HG03108 (cell line): ENCODE results near the gene TMEM131.
A peak's percentile ranks its signal among the peaks of the same experiment; 100 is the strongest.

ENCODE experiments used
- ATAC-seq: cut with Tn5 transposase; IDR thresholded peaks from one replicate; pipeline ENCODE4 v1.9.1; 2021; ENCODE audit warnings: moderate library complexity; ENCODE audit not compliant: unreplicated experiment

TMEM131 gene

DNA sequence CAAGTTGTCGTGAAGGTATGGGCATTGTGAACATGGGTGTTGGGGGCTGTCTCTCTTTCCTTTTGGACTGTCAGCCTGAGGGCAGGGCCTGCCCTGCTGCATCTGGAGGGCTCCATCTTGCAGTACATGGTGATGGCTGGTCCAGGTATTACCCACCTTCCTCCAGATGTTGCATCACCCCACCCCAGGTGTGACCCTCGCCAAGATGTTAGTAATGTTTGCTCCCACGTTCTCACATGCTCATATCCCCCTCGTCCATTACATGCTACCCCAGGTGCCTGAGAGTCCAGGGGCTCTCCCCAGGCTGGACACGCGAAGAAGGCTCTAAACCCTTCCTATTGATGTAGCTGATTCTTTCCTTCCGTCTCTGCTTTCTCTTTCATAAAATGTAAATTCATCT lies 268.5 kb downstream of the TMEM131 start:
- ATAC-seq: no peak

DNA sequence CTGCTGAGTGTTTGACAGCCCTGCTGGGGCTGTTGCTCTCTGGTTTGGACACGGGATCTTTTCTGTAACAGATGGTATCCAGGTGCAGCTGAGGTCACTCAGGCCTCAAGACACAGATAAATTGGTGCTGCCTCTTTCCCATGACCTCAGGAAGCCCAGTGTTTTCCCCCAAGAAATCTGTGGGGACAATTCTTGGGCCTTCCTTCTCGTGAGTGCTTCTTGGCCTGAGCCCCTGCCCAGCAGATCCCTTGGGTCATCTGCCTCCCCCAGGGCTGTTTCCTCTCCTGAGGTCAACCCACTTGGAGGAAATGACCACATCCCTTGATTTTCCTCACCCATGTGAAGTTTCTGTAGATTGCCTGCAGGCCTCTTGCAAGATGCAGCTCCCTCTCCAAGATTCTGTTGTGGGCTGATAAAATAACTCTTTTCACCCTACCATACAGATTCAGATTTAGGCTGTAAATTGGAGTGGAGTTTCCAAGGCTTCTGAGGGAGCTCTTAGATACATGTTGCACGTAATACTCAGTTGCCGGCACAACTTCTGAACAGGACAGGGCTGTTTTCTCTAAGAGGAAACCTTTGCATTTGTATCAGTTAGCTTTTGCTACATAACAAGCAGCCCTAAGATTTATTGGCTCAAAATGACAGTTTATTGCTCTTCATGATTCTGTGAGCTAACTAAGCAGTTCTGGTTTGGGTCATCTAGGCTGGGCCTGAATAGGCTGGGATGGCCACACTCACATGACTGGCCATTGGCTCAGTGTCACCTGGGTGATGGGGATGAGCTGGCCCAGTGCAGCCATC lies 269.3 kb downstream of the TMEM131 start:
- no peak for ATAC-seq

DNA sequence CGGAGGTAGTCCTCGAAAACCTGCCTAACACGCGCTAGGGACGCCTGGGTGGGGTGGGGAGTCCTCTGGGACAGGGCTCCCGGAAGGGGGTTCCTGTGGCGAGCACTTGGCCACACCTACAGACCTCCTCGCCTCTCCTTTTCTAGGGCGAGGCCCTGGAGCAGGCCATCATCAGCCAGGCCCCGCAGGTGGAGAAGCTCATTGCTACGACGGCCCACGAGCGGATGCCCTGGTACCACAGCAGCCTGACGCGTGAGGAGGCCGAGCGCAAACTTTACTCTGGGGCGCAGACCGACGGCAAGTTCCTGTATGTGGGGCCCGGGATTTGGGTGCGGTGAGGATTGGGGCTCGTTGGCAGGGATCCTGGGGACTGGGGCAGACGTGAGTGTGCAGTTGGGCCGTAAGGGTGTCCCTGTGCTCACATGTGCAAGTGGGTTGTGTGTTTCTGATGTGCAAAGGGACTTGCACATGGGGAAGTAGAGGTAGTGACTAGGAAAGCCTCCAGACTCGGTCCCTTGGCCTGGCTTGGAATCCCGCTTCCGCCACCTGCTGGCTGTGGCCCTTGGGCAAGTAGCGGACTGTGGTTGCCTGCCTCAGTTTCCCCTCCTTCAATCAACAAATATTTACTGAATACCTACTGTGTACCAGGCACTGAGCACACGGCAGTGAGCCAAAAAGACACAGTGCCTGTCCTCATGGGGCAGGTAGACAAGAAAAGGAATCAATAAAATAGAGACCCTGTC lies 270.6 kb downstream of the TMEM131 start:
- no peak for ATAC-seq

- ATAC-seq: no peak
These were observed 271.2 kb downstream of the TMEM131 start for GRCh38 chr2:97724501-97724900.

GRCh38 chr2:97724073-97724410 lies 271.7 kb downstream of the TMEM131 start:
- no peak for ATAC-seq

- ATAC-seq: no peak
These were observed 272.3 kb downstream of the TMEM131 start for GRCh38 chr2:97723156-97724072.

DNA sequence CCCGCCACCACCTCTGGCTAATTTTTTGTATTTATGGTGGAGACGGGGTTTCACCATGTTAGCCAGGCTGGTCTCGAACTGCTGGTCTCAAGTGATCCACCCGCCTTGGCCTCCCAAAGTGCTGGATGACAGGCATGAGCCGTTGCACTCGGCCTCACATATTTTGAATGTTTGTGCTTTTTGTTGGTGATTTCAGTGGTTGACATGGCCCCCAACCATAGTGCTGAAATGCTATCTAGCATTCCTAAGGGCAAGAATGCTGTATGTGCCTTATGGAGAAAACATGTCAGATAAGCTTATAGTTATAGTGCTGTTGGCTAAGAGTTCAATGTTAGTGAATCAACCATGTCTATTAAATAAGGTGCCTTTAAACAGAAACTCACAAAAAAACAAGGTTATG lies 273.5 kb downstream of the TMEM131 start:
- ATAC-seq: no peak

GRCh38 chr2:97720746-97721145 lies 275.0 kb downstream of the TMEM131 start:
- ATAC-seq: no peak

DNA sequence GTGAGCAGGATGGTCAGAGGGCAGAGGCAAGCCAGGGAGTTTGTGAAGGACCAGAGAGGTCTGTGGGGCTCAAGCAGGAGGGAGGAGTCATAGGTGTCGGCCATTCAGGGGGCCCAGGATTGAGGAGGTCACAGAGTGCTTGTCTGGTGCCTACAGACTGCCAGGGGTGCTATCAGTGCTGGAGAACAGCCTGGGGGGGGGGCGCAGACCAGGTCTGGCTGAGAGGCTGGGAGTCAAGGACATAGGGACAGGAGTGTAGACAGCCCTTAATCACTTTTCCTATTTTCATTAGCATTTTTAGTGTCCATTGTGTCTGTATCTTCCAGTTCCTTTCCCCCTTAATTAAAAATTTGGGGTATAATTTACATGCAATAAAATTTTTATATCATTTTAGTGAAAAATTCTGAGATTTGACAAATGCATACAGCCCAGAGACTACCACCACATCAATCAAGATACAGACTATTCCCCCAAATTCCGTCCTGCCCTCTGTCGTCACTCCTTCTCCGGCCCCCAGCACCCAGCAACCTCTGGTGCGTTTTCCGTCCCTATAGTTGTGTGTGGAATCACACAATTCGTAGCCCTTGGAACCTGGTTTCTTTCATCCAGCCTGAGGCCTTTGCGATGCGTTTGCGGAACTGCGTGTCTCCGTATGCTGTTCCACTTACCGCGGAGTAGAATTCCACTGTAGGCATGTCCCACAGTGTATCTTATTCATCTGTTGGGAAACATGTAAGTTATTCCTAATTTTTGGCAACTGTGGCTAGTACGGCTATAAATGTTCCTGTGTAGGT lies 276.2 kb downstream of the TMEM131 start:
- ATAC-seq: no peak

GRCh38 chr2:97718942-97719341 lies 276.8 kb downstream of the TMEM131 start:
- ATAC-seq: no peak

DNA sequence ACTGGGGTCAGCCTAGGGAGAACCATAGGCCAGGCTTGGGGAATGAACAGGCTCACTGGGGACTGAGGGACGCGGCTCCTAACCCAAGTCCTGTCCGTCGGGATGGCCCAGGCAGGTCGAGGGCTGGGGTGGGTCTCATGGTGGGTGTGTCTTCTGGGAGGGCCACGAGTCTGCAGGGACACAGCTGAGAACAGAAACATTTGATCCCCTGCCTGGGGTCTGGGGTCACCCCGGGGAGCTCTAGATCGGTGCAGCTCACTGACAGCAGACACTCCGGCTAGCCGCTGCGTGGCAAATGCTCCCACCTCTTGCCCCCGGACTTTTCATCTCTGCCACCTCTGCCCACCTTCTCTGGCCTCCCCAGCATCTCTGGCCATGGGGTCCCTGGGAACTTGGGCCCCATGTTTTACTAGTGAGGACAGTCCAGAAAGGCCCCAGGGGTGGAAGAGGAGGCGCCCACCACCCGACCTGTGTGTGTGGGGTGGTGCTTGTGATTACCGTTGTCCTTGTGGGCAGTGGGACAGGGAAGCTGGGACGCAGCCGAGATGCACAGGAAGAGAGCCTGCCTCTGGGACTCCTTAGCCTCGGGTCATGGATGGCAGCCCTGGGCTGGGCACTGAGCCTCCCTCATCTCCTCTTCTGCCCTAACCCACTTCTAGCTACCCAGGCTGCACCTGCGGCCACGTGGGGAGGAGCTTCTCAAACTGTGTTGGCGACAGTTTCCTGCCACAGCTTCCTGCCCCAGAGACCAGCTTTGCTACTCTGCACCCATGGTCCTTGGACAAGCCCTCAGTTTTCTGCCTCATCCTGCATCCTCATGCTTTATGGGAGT lies 277.5 kb downstream of the TMEM131 start:
- peak; percentile 72 for ATAC-seq

DNA sequence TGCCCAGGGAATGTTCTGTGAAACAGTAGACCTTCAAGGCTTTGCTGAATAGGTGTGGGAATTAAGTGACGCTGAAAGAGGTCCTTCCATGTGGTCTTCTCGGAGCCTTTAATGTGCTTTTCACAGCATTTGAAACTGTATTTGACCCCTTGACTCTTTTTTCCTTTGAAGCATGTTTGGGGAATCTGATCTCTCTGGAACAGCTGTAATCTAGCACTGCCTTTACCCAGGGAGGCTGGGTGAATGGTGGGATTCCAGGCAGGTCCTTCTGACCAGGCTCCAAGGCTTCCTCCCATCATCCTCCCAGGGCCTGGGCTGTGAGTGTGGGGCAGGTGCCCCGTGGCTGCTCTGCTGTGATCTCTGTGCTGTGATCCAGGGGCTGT lies 278.1 kb downstream of the TMEM131 start:
- ATAC-seq: no peak

DNA sequence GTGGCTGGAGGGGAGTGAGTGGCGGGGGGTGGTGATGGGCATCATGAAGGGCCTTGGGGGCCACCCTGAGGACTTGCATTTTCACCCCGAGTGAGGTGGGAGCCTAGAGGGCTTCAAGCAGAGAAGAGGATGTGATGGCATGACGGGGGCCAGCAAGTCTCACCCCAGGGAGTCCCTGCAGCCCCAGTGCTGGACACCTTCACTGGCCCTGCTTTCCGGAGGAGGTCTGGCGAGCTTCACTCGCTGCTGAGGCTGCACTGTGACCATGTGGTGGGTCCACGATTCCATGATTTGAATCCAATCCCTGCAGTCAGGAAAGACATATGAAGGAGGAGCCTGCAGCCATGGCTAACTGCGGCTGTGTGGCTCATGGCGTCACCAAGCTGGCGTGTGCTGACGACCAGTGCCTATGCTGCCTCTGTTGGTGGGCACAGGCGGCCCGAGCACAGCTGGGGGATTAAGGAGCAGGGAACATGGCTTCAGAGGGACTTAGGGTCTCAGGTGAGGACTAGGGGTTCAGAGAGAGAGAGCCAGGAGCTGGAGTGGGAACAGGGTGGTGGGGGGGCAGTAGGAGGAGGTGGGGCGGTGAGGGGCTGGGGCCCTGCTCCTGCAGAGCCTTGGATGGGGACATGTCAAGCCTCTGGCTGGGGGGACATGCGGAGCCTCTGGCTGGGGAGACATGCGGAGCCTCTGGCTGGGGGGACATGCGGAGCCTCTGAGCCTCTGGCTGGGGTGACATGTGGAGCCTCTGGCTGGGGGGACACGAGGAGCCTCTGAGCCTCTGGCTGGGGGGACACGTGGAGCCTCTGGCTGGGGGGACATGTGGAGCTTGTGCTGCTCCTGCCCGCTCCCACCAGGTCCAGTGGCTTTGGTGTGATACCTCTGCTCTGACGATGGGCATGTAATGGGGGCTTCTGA lies 278.8 kb downstream of the TMEM131 start:
- ATAC-seq: no peak

DNA sequence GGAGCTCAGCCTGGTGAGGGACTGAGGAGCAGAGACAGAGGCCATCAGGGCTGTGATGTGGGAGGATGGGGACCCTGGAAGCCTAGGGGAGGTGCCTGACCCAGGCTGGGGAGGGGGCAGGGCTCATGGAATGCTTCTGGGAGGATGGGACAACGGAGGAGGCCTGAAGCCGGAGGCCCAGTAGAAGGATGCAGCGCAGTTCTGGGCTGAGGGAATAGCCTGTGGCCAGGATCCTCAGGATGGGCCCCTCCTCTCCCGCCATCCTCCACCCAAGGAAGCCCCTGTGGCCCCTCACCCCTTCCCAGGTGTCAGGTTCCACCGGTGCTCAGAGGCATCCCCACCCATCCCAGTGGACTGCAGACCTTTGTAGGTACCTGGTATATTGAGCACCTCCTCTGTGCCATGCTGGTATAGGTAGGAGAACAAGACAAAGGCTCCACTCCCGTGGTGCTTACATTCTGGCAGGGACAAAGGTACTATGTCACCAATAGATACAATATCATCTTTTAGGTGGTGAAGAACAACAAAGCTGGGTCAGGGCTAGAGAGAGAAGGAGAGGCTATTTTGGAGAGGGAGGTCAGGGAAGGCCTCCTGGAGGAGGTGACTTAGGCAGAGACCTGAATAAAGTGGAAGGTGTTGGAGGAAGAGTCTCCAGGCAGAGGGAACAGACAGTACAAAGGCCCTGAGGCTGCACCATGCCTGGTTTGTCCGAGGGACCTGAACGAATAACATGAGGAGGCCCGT lies 279.6 kb downstream of the TMEM131 start:
- ATAC-seq: no peak

- no peak for ATAC-seq
These were observed 280.6 kb downstream of the TMEM131 start for GRCh38 chr2:97714950-97715652.

DNA sequence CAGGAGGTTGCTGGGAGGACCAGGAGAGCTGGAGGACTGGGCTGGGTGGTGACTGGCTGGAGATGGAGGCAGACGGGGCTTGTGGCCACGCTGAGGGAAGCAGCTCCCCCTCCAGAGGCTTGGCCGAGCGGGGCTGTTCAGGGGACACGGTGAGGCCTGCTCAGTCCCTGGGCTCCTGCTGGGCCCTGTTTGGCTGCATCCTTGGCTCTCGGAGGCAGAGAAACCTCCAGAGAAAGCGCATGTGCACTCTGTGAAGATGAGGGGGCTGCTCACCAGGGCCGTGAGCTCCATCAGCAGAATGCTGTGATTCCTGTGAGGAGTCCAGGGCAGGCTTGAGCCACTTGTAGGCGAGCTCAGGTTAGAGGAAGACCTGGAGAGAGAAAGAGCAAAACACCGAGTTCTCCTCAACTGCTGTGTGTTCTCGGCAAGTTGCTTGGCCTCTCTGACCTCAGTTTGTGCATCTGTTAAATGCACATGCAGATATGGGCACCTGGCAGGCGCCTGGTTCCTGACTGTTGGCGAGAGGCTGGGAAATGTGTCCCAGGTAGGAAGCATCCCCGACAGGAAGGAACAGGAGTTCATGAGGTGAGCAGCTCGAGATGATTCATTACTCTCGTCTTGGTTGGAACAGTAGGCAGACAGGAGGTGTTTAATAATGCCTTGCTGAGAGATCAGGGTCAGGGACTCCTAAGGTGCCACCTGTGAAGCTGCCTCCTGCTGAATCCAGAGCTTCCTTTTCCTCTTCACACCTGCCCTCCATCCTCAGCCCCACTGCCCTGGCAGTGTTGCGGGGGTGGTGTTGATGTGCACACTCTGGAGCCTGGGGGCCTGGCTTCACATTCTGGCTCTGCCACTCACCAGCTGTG lies 281.4 kb downstream of the TMEM131 start:
- ATAC-seq: no peak
